Chondrocyte (in vitro differentiated cells): ENCODE data around the gene NLRP1. TPM values are rescaled to one million over a fixed set of nuclear protein-coding genes. Genes with fewer than 3 reads are reported as not detected.
"Not testable (repeated sequence)": the region's sequence is repeated elsewhere in the genome, so short reads cannot be mapped to it uniquely, and the experiment has no call there.

Experiments used
- DNase-seq: peaks from one replicate; pipeline ENCODE4 v3.0.0; 2021; ENCODE audit warnings: mixed read lengths, low spot score
- H3K27ac Mint-ChIP-seq: one replicate; pipeline ENCODE4 v1.8.0; 2021; ENCODE audit warnings: mild to moderate bottlenecking, moderate library complexity, mixed read lengths; ENCODE audit not compliant: unreplicated experiment
- H3K27me3 Mint-ChIP-seq: 2 replicates; pipeline ENCODE4 v1.8.0; 2021; ENCODE audit warnings: low read depth, mixed read lengths
- H3K36me3 Mint-ChIP-seq: 2 replicates; pipeline ENCODE4 v1.8.0; 2021; ENCODE audit warnings: low read depth, mixed read lengths
- H3K4me1 Mint-ChIP-seq: 2 replicates; pipeline ENCODE4 v1.8.0; 2021; ENCODE audit warnings: low read depth, mild to moderate bottlenecking, mixed read lengths
- H3K4me3 Mint-ChIP-seq: one replicate; pipeline ENCODE4 v1.8.0; 2021; ENCODE audit warnings: mild to moderate bottlenecking, moderate library complexity, mixed read lengths; ENCODE audit not compliant: unreplicated experiment
- H3K9me3 Mint-ChIP-seq: 2 replicates; pipeline ENCODE4 v1.8.0; 2021; ENCODE audit warnings: low read depth, mixed read lengths
- CTCF ChIP-seq: fragments of 200-600 bp; sonication (generic); IDR thresholded peaks from 2 replicates; pipeline ENCODE4 v1.5.0; 2021; ENCODE audit warnings: antibody characterized with exemption, mild to moderate bottlenecking, moderate library complexity
- total RNA-seq: library from RNA; stranded (reverse); gene quantifications from 3 replicates; pipeline ENCODE4 v1.2.1, GENCODE V29; 2021

Gene NLRP1
- total RNA-seq, 1 donor from 2014 or later: 24.8 TPM

DNA sequence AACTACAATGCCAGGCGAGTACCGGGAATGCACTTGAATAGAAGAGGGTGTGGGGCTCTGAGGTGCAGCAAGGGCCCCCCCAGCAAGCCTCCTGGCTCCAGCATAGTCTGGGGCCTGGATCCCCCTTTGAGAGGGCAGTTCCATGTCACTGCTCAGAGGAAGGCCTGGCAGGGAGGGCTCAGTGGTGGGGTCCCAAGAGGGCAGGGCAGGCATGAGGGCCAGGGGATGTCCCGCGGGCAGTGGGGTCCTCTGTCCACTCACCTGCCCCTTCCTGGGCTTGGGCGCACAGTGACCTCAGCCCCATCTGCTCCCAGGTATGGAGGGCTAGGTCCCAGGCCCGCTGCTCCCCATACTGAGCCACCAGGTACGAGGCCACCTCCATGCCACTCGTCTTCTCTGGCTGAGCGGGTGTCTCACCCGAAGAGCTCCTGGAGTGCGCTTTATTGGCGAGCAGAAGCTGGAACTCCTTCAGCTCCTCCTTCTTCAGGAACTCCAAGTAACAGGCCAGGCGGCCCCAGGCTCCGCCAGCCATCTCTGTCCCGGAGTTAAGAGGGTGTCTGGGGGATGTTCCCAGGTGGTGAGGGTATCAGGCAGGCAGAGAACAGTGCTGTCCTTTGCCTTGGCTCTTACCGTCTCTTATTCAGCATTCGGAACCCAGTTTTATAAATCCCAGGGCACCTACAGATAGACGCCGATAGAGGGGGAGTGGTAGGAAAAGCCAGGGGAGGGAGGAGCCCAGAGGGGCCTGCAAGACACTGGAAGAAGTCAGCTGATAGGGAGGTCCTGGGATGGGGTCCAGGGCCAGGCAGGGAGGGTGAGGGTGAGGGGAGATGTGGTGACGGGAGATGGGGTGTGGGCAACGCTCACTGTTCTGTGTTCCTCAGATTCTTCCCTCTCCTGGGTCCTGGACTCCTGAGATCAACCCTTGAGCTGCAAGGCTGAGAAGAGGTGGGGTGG is 605 bp downstream of the NLRP1 start:
- Mint-ChIP-seq H3K4me3 (peak overlapping the region; percentile 52), H3K9me3 (no peaks in the 10 kb centered on the region), H3K4me1 (peaks cover 29% of the 10 kb centered on the region), H3K36me3 (no peaks in the 10 kb centered on the region), H3K27ac (peak overlapping the region; percentile 62), H3K27me3 (no peaks in the 10 kb centered on the region)
- TF ChIP-seq CTCF: no peak
- DNase-seq: no peak

- Mint-ChIP-seq H3K4me1 (peaks cover 29% of the 10 kb centered on the region), H3K36me3 (peaks cover 4% of the 10 kb centered on the region), H3K9me3 (peaks cover 2% of the 10 kb centered on the region), H3K4me3 (no peak overlapping the region), H3K27ac (no peak overlapping the region), H3K27me3 (no peaks in the 10 kb centered on the region)
- DNase-seq: no peak
- TF ChIP-seq CTCF: no peak
Observed at GRCh38 chr17:5582209-5583185, 1.8 kb downstream of the NLRP1 start.

GRCh38 chr17:5581655-5582054 is 2.7 kb downstream of the NLRP1 start:
- Mint-ChIP-seq H3K27ac (no peak overlapping the region), H3K27me3 (no peaks in the 10 kb centered on the region), H3K9me3 (peaks cover 2% of the 10 kb centered on the region), H3K4me1 (peaks cover 26% of the 10 kb centered on the region), H3K4me3 (no peak overlapping the region), H3K36me3 (peaks cover 4% of the 10 kb centered on the region)
- no peak for DNase-seq
- TF ChIP-seq CTCF: no peak

GRCh38 chr17:5580969-5581368 is 3.3 kb downstream of the NLRP1 start:
- H3K4me1 Mint-ChIP-seq: peaks cover 21% of the 10 kb centered on the region
- H3K27ac Mint-ChIP-seq: no peak overlapping the region
- TF ChIP-seq CTCF: no peak
- H3K36me3 Mint-ChIP-seq: peaks cover 4% of the 10 kb centered on the region
- H3K27me3 Mint-ChIP-seq: no peaks in the 10 kb centered on the region
- peaks cover 2% of the 10 kb centered on the region for H3K9me3 Mint-ChIP-seq
- DNase-seq: no peak
- H3K4me3 Mint-ChIP-seq: no peak overlapping the region

GRCh38 chr17:5580367-5580766 is 3.9 kb downstream of the NLRP1 start:
- no peak for DNase-seq
- Mint-ChIP-seq H3K36me3 (peaks cover 4% of the 10 kb centered on the region), H3K4me3 (no peak overlapping the region), H3K9me3 (peaks cover 2% of the 10 kb centered on the region), H3K4me1 (peaks cover 18% of the 10 kb centered on the region), H3K27ac (no peak overlapping the region), H3K27me3 (no peaks in the 10 kb centered on the region)
- TF ChIP-seq CTCF: no peak

DNA sequence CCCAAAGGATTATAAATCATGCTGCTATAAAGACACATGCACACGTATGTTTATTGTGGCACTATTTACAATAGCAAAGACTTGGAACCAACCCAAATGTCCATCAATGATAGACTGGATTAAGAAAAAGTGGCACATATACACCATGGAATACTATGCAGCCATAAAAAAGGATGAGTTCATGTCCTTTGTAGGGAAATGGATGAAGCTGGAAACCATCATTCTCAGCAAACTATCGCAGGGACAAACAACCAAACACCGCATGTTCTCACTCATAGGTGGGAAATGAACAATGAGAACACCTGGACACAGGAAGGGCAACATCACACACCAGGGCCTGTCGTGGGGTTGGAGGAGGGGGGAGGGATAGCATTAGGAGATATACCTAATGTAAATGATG is 5.5 kb downstream of the NLRP1 start:
- H3K27ac Mint-ChIP-seq, H3K36me3 Mint-ChIP-seq, H3K4me3 Mint-ChIP-seq, H3K4me1 Mint-ChIP-seq, H3K27me3 Mint-ChIP-seq, DNase-seq, H3K9me3 Mint-ChIP-seq: not testable (repeated sequence)

- not testable (repeated sequence) for H3K27me3 Mint-ChIP-seq, H3K27ac Mint-ChIP-seq, H3K4me1 Mint-ChIP-seq, DNase-seq, H3K4me3 Mint-ChIP-seq, H3K36me3 Mint-ChIP-seq
- H3K9me3 Mint-ChIP-seq: peaks cover 16% of the 10 kb centered on the region
Observed at GRCh38 chr17:5573017-5573416, 11.3 kb downstream of the NLRP1 start.
